Panc1 (cell line): Measurements from ENCODE around the gene TGM4. TPM values are rescaled to one million over a fixed set of nuclear protein-coding genes. Genes with fewer than 3 reads are reported as not detected.

Experiments
- ATAC-seq: fragments of 200-7000 bp; cut with Tn5 transposase; 2 replicates; pipeline ENCODE4 v1.9.1; 2020; ENCODE audit warnings: mild to moderate bottlenecking, moderate library complexity
- BruUV-seq: library from RNA; stranded (reverse); fragments of 400-500 nt; replicated peaks from 2 replicates; lab custom pipeline; 2021; lab: Mats Ljungman, UMichigan
- CTCF ChIA-PET: fragments of 300-600 bp; sonication (Branson Sonifier 250); formaldehyde crosslinking; loops from one replicate; lab custom pipeline; 2022; ENCODE audit warnings: antibody characterized with exemption; lab: Charles Lee
- POLR2A ChIA-PET: fragments of 300-600 bp; sonication (Branson Sonifier 250); formaldehyde crosslinking; loops from one replicate; lab custom pipeline; 2022; ENCODE audit warnings: antibody characterized with exemption; lab: Charles Lee
- DNase-seq: peaks from one replicate; pipeline ENCODE4 v3.0.0-alpha.2; 2010; ENCODE audit warnings: low read depth, low spot score
- H3K27ac ChIP-seq: 2 replicates; pipeline ENCODE4 v1.5.1; 2011; ENCODE audit warnings: mild to moderate bottlenecking, low read length, inconsistent platforms
- H3K27me3 ChIP-seq: fragments of 200-500 bp; sonication (Bioruptor generic); 2 replicates; pipeline ENCODE4 v1.6.0; 2014; ENCODE audit warnings: low read length, inconsistent platforms; ENCODE audit not compliant: control insufficient read depth, insufficient read depth
- H3K36me3 ChIP-seq: fragments of 200-500 bp; sonication (Bioruptor generic); 2 replicates; pipeline ENCODE4 v1.5.1; 2014; ENCODE audit warnings: inconsistent platforms, mild to moderate bottlenecking, low read length, moderate library complexity; ENCODE audit not compliant: control insufficient read depth, insufficient read depth
- H3K4me1 ChIP-seq: 2 replicates; pipeline ENCODE4 v1.5.1; 2011; ENCODE audit warnings: inconsistent platforms, mild to moderate bottlenecking, low read length, moderate library complexity; ENCODE audit not compliant: control insufficient read depth, insufficient read depth
- H3K4me3 ChIP-seq, 2 experiments: 2 replicates each; pipeline ENCODE4 v1.5.1; 2011 to 2012; ENCODE audit warnings: low read depth in 2 of 2, low read length in 2 of 2, mild to moderate bottlenecking in 2 of 2, inconsistent platforms in 1 of 2, moderate library complexity in 1 of 2
- H3K9me3 ChIP-seq: fragments of 200-500 bp; sonication (Bioruptor generic); 2 replicates; pipeline ENCODE4 v1.5.1; 2014; ENCODE audit warnings: low read depth, mild to moderate bottlenecking, inconsistent platforms, low read length, moderate library complexity; ENCODE audit not compliant: control insufficient read depth, insufficient read depth
- CTCF ChIP-seq: fragments of 450-650 bp; IDR thresholded peaks from 2 replicates; pipeline ENCODE4 v1.5.1; 2017; ENCODE audit warnings: mild to moderate bottlenecking
- POLR2AphosphoS5 ChIP-seq: IDR thresholded peaks from 2 replicates; pipeline ENCODE4 v1.6.1; 2012; ENCODE audit warnings: mild to moderate bottlenecking, low read depth, low read length, moderate library complexity
- SIN3A ChIP-seq: IDR thresholded peaks from 2 replicates; pipeline ENCODE4 v1.6.1; 2012; ENCODE audit warnings: low read depth, mild to moderate bottlenecking, low read length, moderate library complexity, borderline replicate concordance; ENCODE audit not compliant: insufficient read depth
- TCF7L2 ChIP-seq: IDR thresholded peaks from 2 replicates; pipeline ENCODE4 v1.6.1; 2011; ENCODE audit warnings: mild to moderate bottlenecking, low read depth, low read length, inconsistent platforms
- in situ Hi-C: cut with HindIII; loops from 2 replicates; pipeline ENCODE4 v1.10.0; 2016; ENCODE audit warnings: low sequenced_read_pairs, low pct_unique_long_range_greater_than_20kb
- intact Hi-C: fragments of 100-400 bp; cut with micrococcal nuclease; formaldehyde crosslinking; loops from one replicate; pipeline ENCODE4 v1.10.0; 2022; ENCODE audit not compliant: unreplicated experiment
- total RNA-seq: library from RNA; stranded (reverse); gene quantifications from one replicate; pipeline ENCODE4 v1.2.1, GENCODE V29; 2021; ENCODE audit not compliant: unreplicated experiment
- TF ChIP-seq, protein P1 (sequence below), 2 experiments: IDR thresholded peaks; 2 replicates each; pipeline ENCODE4 v1.6.1; 2011 to 2012; ENCODE audit warnings: low read depth in 2 of 2, control low read depth in 1 of 2, low read length in 1 of 2, mild to moderate bottlenecking in 1 of 2, moderate library complexity in 1 of 2; ENCODE audit not compliant: insufficient read depth in 1 of 2

The TGM4 gene
- total RNA-seq, 1 experiment from 2014 or later = 0.46 TPM

DNA sequence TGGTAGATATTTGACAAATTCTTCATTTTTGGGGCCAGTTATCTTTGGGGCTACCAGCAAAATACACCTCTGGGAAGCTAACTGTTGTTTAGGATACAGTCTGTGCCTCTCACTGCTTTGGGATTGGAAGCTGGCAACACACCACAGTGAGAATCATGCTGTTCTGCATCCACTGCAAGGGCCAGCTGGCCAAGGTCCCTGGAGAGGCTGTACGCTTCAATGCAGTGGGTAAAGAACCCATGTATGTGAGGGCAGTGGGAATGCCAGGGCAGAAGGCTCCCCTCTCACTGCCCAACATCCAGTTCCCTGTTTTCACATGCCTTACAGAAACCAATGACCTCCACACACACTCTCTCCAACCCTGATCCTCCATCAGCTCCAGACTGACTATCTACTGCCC is 81.5 kb downstream of the TGM4 start:
- in situ Hi-C loops = no loop called here
- H3K27ac ChIP-seq = no peak overlapping the region
- TF ChIP-seq CTCF (no peak), TCF7L2 (no peak), SIN3A (no peak), POLR2AphosphoS5 (no peak)
- TF ChIP-seq, protein P1, sequence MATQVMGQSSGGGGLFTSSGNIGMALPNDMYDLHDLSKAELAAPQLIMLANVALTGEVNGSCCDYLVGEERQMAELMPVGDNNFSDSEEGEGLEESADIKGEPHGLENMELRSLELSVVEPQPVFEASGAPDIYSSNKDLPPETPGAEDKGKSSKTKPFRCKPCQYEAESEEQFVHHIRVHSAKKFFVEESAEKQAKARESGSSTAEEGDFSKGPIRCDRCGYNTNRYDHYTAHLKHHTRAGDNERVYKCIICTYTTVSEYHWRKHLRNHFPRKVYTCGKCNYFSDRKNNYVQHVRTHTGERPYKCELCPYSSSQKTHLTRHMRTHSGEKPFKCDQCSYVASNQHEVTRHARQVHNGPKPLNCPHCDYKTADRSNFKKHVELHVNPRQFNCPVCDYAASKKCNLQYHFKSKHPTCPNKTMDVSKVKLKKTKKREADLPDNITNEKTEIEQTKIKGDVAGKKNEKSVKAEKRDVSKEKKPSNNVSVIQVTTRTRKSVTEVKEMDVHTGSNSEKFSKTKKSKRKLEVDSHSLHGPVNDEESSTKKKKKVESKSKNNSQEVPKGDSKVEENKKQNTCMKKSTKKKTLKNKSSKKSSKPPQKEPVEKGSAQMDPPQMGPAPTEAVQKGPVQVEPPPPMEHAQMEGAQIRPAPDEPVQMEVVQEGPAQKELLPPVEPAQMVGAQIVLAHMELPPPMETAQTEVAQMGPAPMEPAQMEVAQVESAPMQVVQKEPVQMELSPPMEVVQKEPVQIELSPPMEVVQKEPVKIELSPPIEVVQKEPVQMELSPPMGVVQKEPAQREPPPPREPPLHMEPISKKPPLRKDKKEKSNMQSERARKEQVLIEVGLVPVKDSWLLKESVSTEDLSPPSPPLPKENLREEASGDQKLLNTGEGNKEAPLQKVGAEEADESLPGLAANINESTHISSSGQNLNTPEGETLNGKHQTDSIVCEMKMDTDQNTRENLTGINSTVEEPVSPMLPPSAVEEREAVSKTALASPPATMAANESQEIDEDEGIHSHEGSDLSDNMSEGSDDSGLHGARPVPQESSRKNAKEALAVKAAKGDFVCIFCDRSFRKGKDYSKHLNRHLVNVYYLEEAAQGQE (IDR thresholded peaks at IDR 0.05; ENCODE audit: insufficient read depth in 1 of 2, low read depth in 2 of 2, low read length in 1 of 2) = no peak

GRCh38 chr3:44957986-44958385 is 83.6 kb downstream of the TGM4 start:
- TF ChIP-seq CTCF = no peak
- TF ChIP-seq, protein P1 (IDR thresholded peaks at IDR 0.05; ENCODE audit: insufficient read depth in 1 of 2, low read depth in 2 of 2, low read length in 1 of 2) = no peak
- TF ChIP-seq POLR2AphosphoS5 = no peak
- no peak for TF ChIP-seq TCF7L2
- no peak for TF ChIP-seq SIN3A
- Histone ChIP-seq H3K27ac (no peak overlapping the region), H3K27me3 (no peaks in the 10 kb centered on the region), H3K4me3 (no peak overlapping the region), H3K36me3 (no peaks in the 10 kb centered on the region), H3K4me1 (0 out of 2 replicates have a peak, but pooled peaks cover 4% of the 10 kb centered on the region), H3K9me3 (no peaks in the 10 kb centered on the region)
- in situ Hi-C loops = no loop called here
- DNase-seq (no peak), ATAC-seq (no peak)
- ChIA-PET CTCF (no interaction called here), POLR2A (no interaction called here)
- intact Hi-C loops = no loop called here
- no TSS peak for BruUV-seq

More for the DNA sequence above, 81.5 kb downstream of the TGM4 start:
- H3K27me3 ChIP-seq = no peaks in the 10 kb centered on the region
- ChIA-PET CTCF (no interaction called here), POLR2A (interaction anchor here (0.5 kb wide), 1 partner anchor 59 kb away, joined by 6 read pairs; no protein-coding TSS in a partner anchor)
- no peaks in the 10 kb centered on the region for H3K9me3 ChIP-seq
- ATAC-seq (no peak), DNase-seq (no peak)
- H3K4me3 ChIP-seq = no peak overlapping the region
- 0 out of 2 replicates have a peak, but pooled peaks cover 4% of the 10 kb centered on the region for H3K4me1 ChIP-seq
- H3K36me3 ChIP-seq = no peaks in the 10 kb centered on the region
- BruUV-seq = no TSS peak
- intact Hi-C loops = no loop called here
